ENCODE results near the gene PPP6R1.
"Not testable (repeated sequence)": the region's sequence is repeated elsewhere in the genome, so short reads cannot be mapped to it uniquely, and the experiment has no call there.

PPP6R1 gene

DNA sequence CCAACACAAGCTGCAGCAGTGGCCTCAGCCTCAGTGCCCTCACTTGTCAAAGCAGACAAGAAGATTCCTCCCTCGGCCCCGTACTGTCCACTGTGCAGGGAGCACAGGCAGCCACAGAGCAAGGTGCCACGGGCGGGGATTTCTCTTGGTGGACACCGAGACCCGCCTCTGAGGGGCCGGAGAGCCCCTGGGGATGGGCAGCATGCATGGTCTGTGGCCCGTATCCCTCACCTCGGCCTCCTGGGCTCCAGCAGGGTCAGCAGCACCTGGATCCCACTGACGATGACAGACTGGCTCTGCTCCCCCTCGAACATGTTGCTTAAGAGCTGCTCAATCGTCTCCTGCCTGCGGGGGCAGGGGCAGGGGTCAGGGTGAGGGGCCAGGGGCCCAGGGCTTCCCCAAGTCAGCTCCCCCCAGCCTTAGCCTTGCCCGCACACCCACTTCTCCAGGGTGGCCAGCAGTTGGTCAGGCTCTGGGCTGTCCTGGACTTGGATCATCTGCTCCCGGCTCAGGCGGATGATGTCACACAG, 16.8 kb downstream of the PPP6R1 start:
- DNase-seq, result no peak

DNA sequence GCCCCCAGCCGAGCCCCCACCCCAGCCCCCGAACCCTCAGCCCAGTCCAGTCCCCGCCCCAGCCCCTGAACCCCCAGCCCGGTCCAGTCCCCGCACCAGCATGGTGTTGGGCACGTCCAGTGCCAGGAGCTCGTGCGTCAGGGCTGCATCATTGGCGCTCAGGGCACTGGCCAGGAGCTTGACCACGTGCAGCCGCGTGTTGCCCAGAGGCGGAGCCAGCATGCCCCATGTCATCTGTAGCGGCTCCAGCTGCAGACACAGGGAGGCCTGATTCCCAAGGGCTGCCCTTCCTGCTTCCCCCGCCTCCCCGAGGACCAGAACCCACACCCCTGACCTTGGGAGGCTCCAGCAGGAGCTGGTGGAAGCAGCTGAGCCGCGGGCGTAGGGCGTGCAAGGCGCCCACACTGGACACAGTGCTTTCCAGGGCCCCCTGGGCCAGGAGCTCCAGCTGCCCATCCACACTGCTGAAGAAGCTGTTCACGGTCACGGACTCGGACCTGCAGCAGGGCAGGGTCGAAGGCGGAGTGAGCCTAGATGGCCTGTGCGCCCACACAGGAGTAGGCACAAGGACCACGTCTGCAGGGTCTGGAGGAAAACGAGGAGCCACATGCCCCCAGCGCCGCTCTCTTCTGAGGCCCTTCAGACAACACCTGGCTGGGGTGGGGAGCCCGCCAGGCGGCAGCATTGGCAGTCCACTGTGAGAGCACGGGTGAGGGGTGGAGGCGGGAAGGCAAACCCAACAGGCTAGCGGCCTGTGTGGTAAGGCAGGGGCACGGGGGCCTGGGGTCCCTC, 17.5 kb downstream of the PPP6R1 start:
- no peak for DNase-seq

DNA sequence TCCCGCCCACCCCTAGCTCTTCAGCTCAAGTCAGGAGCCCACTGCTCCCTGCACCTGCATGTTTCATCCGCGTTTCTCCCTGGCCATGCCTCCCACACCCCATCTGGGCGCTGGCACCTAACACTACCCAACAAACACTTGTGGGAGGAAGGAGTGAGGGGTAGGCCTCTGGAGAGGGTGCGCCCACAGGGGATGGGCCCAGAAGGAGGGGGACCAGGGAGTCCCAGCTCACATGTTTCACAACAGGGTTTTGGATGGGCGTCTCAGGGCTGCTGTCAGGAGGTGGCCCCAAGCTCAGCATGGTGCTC, 18.1 kb downstream of the PPP6R1 start:
- no peak for DNase-seq

- no peak for DNase-seq
Measured at GRCh38 chr19:55239004-55239403, 19.8 kb downstream of the PPP6R1 start.

DNA sequence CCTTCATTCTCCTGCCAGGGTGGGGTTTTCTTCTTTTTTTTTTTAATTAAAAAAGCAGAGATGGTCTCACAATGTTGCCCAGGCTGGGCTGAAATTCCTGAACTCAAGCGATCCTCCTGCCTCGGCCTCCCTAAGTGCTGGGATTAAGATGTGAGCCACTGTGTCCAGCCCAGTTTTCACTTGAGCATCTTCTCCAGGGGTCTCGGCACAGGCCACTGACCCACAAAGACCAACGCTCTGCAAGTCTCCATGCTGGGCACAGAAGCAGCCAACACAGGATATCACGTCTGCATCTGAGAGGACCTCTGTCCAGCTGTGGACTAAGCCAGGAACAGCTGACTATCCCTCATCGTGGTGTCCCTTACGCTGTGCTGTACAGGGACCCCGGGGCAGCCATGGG, 20.8 kb downstream of the PPP6R1 start:
- no peak for DNase-seq

DNA sequence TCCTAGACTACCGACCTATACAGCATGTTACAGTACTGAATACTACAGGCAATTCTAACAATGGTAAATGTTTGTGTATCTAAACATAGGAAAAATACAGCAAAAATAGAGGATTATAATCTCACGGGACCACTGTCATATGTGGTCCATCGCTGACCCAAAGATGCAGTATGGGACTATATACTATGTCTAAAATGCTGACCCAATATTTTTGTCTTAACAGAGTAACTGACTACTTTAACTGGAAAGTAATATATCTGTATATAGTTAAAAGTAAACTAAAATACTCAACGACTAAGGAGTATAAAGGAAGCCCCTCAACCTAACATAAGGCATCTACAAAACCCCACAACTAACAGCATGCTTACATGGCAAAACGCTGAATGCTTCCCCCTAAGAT, 25.8 kb downstream of the PPP6R1 start:
- no peak for DNase-seq

DNA sequence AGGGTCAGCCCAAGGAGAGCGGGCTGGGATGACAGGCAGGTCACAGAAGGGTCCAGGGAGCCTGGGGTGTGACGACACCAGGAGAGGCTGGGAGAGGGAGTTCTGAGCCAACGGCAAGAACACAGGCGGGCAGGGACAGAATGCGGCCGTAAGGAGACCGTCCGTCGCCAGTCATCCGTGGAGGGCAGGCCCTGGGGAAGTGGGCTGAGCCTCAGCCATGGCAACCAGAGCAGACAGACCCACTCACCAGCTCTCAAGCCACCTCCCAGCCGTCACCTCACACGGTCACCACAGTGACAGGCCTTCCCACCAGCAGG, 26.6 kb downstream of the PPP6R1 start:
- DNase-seq, result no peak

DNA sequence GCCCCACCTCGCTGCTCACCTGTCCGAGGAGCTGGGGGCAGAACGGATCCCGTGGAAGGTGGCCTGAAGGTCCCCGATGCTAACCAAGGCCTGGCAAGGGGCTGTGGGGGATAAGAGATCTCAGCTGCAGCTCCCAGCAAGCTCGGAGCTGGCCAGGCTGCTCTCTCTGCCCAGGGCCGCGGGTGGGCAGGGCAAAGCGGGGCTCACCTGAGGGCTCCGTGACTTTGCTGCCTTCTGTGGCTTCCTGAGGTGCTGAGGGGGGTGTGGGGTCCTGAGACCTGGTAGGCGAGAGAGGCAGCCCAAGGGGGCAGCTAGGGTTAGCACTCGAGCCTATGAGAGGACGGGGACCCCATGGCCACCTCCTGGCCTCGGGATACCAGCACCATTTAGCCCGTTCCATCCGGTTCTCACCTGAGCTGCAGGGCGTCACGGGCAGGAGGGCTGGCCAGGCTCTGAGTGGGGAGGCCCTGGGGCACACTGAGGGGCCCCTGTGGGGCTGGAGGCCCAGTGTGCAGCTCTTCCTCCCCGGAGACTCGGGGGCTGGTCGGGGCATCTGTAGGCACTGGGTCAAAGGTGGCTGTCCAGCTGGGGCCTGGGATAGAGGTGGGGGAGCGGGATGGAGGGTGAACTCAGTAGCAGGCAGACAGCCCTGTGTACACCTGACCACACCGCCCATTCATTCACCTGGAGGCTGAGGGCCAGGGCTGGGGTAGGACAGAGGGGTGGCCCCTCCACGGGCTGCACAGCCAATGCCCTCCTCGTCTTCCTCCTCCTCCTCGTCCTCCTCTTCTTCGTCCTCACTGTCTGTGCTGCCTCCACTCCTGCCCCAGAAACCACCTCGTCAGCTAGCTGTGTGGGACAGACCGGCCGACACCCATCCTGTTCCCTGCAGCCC, 27.2 kb downstream of the PPP6R1 start:
- no peak for DNase-seq

- no peak for DNase-seq
Measured at GRCh38 chr19:55230780-55231179, 28.0 kb downstream of the PPP6R1 start.

DNA sequence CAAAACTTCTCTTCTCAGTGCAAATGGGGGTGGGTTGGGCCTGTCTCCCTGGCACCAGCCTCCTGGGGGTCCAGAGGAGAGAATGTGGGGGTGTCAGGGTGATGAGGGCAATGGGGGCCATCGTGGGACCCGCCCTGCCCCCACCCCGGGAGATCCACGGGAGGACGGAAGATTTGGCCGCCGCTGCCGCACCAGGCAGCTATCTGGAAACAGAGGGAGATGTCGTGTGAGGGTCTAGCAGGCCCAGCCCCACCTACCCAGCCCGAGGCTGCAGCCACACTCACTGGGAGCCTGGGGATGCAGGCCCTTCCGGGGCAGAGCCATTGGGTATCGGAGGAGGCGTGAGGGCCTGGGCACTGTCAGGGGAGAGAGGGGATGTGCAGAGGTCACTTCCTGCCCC, 28.5 kb downstream of the PPP6R1 start:
- no peak for DNase-seq

DNA sequence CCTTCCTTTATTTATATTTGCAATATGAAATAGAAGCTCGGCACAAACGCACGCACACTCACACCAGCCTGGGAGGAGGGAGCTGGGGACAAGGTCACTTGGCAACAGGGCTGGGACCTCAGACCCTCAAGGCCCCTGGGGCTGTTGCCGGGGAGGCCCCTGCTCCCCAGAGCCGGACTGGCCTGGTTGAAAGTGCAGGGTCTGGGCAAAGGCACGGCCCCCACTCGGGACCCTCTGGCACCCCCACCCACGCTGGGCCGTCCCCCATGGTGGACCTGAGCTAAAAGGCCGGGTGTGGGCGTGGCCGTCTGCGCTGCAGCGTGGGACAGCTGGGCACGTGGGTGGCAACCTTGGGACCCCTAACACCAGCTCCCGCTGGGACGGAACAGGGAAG, 29.0 kb downstream of the PPP6R1 start:
- DNase-seq, result no peak

- no peak for DNase-seq
Measured at GRCh38 chr19:55229145-55229788, 29.6 kb downstream of the PPP6R1 start.

- DNase-seq, result no peak
Measured at GRCh38 chr19:55228403-55229031, 30.3 kb downstream of the PPP6R1 start, which contains the start of gene TMEM86B. TMEM86B (minus strand) TSS chr19:55228763; CDS start chr19:55228741, 22 bp downstream.

DNA sequence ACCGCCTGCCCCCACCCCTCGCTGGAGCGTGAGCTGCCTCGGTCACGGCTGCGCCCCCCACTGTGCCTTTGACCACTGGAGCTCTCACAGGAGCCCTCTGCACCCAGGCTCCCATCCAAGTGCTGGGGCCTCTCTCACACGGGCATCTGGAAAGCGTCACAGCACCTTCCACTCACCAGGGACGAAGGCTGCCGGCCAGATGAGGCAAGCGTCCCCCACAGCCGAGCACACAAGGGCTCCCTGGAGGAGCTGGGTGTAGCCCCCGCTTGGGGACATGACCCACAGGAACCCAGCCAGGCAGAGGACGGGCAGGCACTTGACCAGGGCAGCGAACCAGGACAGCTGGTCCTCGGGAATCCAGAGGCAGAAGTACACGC, 30.8 kb downstream of the PPP6R1 start:
- no peak for DNase-seq

DNA sequence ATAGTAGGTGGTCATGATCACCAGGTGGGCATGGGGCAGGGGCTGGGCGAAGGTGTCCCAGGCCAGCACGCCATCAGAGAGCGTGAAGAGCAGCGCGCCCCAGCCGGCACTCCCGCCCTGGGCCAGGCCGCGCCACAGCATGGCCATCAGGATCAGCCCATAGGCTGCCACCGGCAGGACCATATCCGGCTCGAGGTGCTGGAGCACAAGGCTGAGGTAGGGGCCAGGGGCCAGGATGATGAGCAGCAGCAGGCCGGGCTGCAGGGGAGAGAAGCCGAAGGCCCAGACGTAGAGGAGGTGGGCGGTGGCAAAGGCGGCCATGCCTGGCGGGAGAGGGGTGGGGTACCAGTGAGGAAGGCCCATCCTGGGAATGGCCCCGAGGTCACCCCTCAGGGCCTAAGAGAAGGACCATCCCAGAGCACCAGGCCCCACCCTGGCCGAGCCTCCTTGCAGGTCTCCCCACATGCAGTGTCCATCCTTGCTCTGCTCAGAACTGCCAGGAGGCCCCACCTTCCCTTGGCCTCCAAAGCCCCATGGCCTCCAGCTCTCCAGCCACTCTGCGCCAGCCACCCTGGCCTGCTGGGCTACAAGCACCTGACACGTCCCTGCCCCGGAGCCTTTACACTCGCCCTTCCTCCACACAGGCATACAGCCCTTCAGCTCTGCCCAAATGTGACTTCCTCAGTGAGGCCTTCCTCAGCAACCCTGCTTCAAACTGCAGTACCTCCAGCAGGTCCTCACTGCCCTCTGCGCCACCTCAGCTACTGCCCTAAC, 31.4 kb downstream of the PPP6R1 start:
- DNase-seq, result no peak

DNA sequence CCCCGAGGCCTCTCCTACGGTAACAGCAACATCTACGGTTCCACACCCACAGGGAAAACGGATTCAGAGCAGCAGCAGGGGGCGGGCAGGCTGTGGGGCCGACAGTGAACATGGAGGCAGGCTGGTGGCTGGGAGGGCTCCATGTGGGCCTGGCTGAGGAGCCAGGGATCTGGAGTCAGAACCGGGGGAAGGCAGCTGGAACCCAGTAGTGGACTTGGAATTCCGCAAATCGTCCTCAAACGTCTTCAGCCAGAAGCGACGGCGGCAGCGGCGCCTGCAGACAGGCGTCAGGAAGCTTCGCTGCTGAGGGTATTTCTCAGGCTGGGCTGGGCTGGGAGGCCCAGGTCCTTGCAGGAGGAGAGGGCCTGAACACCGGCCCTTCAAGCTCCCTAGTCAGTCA, 32.0 kb downstream of the PPP6R1 start:
- no peak for DNase-seq

DNA sequence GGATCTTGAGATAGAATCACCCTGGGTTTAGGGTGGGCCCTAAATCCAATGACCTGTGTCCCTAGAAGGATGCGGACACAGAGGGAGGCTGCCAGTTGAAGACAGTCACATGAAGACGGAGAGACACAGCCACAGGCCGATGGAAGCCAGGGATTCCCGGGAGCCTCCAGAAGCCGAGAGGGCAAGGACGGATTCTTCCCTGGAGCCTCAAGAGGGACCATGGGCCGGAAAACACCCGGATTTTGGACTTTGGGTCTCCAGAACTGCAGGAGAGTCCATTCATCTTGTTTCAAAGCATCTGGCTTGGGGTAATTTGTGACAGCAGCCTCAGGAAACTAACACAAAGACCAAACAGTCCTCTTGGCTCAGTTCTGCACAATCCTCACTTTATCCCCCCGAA, 32.5 kb downstream of the PPP6R1 start:
- DNase-seq, result no peak

DNA sequence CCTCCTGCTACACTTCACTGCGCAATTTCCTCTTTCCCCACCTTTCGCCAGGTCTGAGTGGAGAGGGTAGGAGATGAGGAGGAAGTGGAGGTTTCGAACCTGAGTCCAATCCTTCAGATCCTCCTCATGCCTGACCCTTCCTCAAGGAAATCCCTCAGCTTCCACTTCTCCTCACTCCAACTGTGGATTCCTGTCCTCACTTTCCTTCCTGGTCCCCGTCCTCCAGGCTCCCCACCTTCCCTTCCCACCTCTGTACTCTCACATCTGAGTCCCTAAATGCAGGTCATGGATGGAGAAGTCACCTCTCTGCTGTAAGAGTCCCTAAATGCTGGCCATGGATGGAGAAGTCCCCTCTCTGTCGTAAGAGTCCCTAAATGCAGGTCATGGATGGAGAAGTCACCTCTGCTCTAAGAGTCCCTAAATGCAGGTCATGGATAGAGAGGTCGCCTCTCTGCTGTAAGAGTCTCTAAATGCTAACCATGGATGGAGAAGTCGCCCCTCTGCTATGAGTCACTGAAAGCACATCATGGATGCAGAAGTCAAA, 33.3 kb downstream of the PPP6R1 start:
- no peak for DNase-seq

GRCh38 chr19:55224679-55225414, 34.0 kb downstream of the PPP6R1 start:
- not testable (repeated sequence) for DNase-seq

DNA sequence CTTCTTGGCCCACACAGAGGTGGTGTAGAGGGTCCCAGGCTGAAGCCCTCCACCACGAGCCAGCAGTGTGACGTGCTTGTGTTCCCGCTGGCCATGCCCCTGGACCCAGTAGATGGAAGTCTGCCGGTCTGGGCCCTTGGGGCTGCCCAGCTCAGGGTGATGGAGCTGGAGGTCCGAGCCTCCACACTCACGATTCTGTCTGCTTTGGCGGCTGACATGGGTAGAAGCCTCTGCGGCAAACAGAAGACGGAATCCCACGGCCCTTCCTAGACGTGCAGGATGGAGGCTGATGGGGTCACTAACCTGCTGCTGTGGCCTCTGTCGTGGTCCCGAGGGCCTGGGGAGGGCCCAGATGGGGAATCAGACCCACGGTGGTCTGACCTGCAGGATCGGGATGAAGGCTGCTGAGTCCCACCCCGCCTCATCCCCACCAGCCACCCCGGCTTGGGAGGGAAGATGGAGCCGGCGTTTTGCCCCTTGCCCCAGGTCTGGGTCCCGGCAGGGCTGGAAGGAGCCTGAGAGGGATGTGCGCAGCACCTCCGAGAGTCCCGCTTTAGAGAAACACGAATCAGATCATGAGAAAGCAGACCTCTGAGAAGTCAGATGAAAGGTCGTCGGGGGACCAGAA, 34.7 kb downstream of the PPP6R1 start:
- DNase-seq, result no peak
